ENCODE results near the gene AGER.

DNA sequence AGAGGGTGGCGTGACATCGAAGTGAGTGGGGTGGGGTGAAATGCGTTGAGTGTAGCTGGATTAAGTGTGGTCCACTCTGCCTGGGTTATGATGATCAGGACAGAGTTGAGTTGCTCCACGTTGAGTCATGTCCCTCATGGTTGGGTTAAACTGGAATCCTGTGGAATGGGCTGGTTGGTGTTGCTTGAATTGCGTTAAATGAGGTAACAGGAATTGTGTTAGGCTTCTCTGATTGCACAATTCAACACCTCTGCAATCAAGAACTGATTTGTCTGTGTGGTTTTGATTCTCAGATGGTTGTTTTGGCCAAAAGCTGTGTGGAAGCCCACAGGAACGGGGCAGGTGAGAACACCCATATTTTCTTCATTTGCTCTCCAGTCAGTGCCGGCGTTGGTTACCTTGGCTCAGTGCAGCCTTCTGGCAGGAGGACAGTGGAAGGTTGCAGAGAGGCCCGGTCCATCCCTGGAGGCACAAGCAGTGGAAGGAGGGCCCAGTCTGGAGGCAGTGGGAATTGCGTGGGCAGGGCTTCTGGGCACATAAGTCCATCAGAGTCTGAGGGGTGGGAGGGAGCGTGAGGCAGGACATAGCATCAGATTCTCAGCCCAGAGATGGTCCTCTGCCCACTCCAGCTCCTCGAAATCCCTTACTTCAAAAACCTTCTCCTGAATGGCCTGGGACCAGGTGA, 28.2 kb upstream of the AGER start:
- TF ChIP-seq CTCF (IDR thresholded peaks at IDR 0.05; ENCODE audit: extremely low read depth in 1 of 2, insufficient read depth in 1 of 2, low read depth in 1 of 2, low read length in 2 of 2) (no peak), MYC (IDR thresholded peaks at IDR 0.05; ENCODE audit: low read depth, low read length) (no peak), POLR2AphosphoS5 (IDR thresholded peaks at IDR 0.05; ENCODE audit: insufficient read depth, low read depth, low read length) (no peak), EZH2 (IDR thresholded peaks at IDR 0.05; ENCODE audit: borderline replicate concordance, low read depth, low read length, severe bottlenecking) (no peak), POLR2A (IDR thresholded peaks at IDR 0.05; ENCODE audit: low read depth, low read length) (no peak), FOS (IDR thresholded peaks at IDR 0.05; ENCODE audit: borderline replicate concordance, insufficient read depth, low read length) (no peak), JUN (IDR thresholded peaks at IDR 0.05; ENCODE audit: borderline replicate concordance, insufficient read depth, insufficient read length, low read depth) (no peak)

All from endothelial cell of umbilical vein (primary cell).